K562 (cell line): ENCODE results near the gene FDX2. TPM values are rescaled to one million over a fixed set of nuclear protein-coding genes. Genes with fewer than 3 reads are reported as not detected.

Experiments used
- ARID2 ChIP-seq: fragments of 450-650 bp; IDR thresholded peaks from 2 replicates; pipeline ENCODE4 v1.6.1; 2017; ENCODE audit warnings: antibody characterized with exemption, mild to moderate bottlenecking
- BHLHE40 ChIP-seq: IDR thresholded peaks from 2 replicates; pipeline ENCODE4 v1.6.1; 2011; ENCODE audit warnings: low read length, improper control_type of control experiment
- BRF2 ChIP-seq: IDR thresholded peaks from 3 replicates; pipeline ENCODE4 v1.6.1; 2011; ENCODE audit warnings: borderline replicate concordance, mild to moderate bottlenecking; ENCODE audit not compliant: insufficient read length, insufficient read depth
- CREM ChIP-seq: IDR thresholded peaks from 2 replicates; pipeline ENCODE4 v1.6.1; 2014; ENCODE audit warnings: antibody characterized with exemption, low read depth
- CXXC5 ChIP-seq: fragments of 250-450 bp; sonication (Bioruptor Pico); IDR thresholded peaks from 2 replicates; pipeline ENCODE4 v1.8.0; 2022; ENCODE audit warnings: inconsistent platforms, mild to moderate bottlenecking, moderate library complexity
- ETS1 ChIP-seq: conservative IDR thresholded peaks from 2 replicates; pipeline ENCODE4 v1.6.1; 2011; ENCODE audit warnings: low read depth, mild to moderate bottlenecking, low read length; ENCODE audit not compliant: control insufficient read depth
- HMBOX1 ChIP-seq: sonication (generic); IDR thresholded peaks from 2 replicates; pipeline ENCODE4 v1.6.1; 2016
- LCOR ChIP-seq: sonication (generic); formaldehyde crosslinking; IDR thresholded peaks from 2 replicates; pipeline ENCODE4 v1.8.0; 2022; ENCODE audit warnings: mild to moderate bottlenecking, missing genetic modification reagents
- MAFG ChIP-seq: fragments of 450-650 bp; conservative IDR thresholded peaks from 2 replicates; pipeline ENCODE4 v1.6.1; 2016; ENCODE audit warnings: missing genetic modification characterization, missing compliant biosample characterization
- MXI1 ChIP-seq: IDR thresholded peaks from 2 replicates; pipeline ENCODE4 v1.6.1; 2011; ENCODE audit warnings: low read depth, mild to moderate bottlenecking, improper control_type of control experiment, low read length
- POLR2A ChIP-seq: fragments of 450-650 bp; conservative IDR thresholded peaks from 2 replicates; pipeline ENCODE4 v1.6.1; 2016
- PPARD ChIP-seq: fragments of 250-450 bp; sonication (Bioruptor Pico); IDR thresholded peaks from 2 replicates; pipeline ENCODE4 v1.8.0; 2022; ENCODE audit warnings: inconsistent platforms, mild to moderate bottlenecking, moderate library complexity
- RBBP5 ChIP-seq: fragments of 200-600 bp; sonication (generic); IDR thresholded peaks from 2 replicates; pipeline ENCODE4 v1.6.1; 2012; ENCODE audit warnings: borderline replicate concordance, mild to moderate bottlenecking, low read length, control low read depth, inconsistent platforms; ENCODE audit not compliant: insufficient read depth, poor library complexity, severe bottlenecking
- SRSF1 ChIP-seq: fragments of 200-400 bp; formaldehyde crosslinking; IDR thresholded peaks from 2 replicates; pipeline ENCODE4 v1.6.1; 2017; ENCODE audit warnings: mild to moderate bottlenecking, low read depth, low read length, moderate library complexity
- SRSF9 ChIP-seq: fragments of 200-400 bp; formaldehyde crosslinking; IDR thresholded peaks from 2 replicates; pipeline ENCODE4 v1.6.1; 2017; ENCODE audit warnings: low read depth, low read length, borderline replicate concordance
- TARDBP ChIP-seq: fragments of 450-650 bp; IDR thresholded peaks from 2 replicates; pipeline ENCODE4 v1.6.1; 2016
- ZBTB7A ChIP-seq: IDR thresholded peaks from 2 replicates; pipeline ENCODE4 v1.6.1; 2011; ENCODE audit warnings: low read depth, mild to moderate bottlenecking, low read length, moderate library complexity, borderline replicate concordance; ENCODE audit not compliant: control insufficient read depth
- ZNF197 ChIP-seq: fragments of 200-800 bp; sonication (Bioruptor generic); IDR thresholded peaks from 2 replicates; pipeline ENCODE4 v1.6.1; 2016; ENCODE audit warnings: low read depth, missing genetic modification characterization, missing compliant biosample characterization
- polyA plus RNA-seq, 8 experiments: library from polyadenylated mRNA; depleted of rRNA in 4 of 8; stranded (reverse) in 5 of 8; unstranded in 3 of 8; fragments of >200 nt; fragmentation: Nextera tagmentation in 2 of 8; fragmentation: Illumina TruSeq in 1 of 8; extraction: Ambion mirVana in 2 of 8; extraction: Trizol in 1 of 8; gene quantifications; 2 replicates each; pipeline versions ENCODE4 v1.2.1 to v1.2.3, GENCODE V29; 2011 to 2014; ENCODE audit warnings: inconsistent platforms in 1 of 8, missing spikeins in 1 of 8
- total RNA-seq, 7 experiments: library from RNA; depleted of rRNA in 6 of 7; stranded (reverse); fragments of >200 nt in 6 of 7; fragmentation: Illumina TruSeq in 2 of 7; extraction: Trizol in 2 of 7; gene quantifications; 2 replicates each; pipeline versions ENCODE4 v1.2.1 to v1.2.3, GENCODE V29; 2011 to 2021; ENCODE audit warnings: low replicate concordance in 1 of 7
- TF ChIP-seq, protein P1 (sequence below): sonication (generic); formaldehyde crosslinking; IDR thresholded peaks from 2 replicates; pipeline ENCODE4 v1.8.1; 2023; ENCODE audit warnings: mild to moderate bottlenecking, missing genetic modification reagents
- TF ChIP-seq, protein P2 (sequence below): fragments of 250-450 bp; sonication (Bioruptor Pico); IDR thresholded peaks from 2 replicates; pipeline ENCODE4 v1.4.0; 2020; ENCODE audit warnings: mild to moderate bottlenecking, moderate library complexity, borderline replicate concordance

FDX2 gene
- total and polyA plus RNA-seq, 9 of the 15 experiments (the other 6 are each of a cell fraction or from before 2014, with no cell fraction given) = 2.5 to 49.8 (median 29.7) TPM

DNA sequence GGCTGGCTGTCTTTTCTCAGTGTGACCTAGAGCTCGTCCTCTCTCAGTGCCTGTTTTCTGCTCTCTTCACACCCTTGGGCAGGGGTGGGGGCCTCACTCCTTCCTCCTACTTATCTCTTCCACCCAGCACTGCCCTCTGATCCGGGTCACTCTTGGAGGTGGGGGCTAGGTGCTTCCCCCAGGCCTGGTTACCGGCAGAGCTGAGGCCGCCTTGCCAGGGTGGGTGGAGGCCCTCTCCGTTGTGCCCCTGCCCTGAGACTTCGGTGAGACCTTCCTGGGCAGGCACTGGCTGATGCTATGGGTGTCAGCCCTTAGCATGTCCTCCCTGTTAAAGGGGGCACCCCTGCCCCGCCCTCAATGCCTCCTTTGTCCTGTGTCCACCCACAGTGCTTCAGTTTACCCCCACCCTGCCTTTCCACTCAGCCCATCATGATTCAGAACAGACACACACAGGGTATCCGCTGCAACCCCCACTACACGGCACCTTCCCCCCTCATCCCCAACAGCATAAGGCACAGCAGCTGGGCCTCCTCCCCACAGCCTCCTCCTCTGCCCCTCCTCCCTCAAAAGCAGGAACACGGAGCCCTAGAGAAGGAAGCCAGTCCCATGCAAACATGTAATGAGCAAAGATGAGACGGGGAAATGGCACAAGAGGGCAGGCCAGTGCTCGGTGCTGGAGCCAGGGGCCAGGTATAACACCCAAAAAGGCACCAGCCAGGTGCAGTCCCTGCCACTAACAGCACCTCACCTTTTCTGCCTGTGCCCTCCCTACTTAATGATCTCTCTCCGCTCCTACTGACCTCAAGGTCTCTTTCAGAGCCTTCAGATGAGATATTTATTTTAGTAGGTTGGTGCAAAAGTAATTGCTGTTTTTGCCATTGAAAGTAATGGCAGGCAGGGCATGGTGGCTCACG is 16.0 kb downstream of the FDX2 start (continued):
- TF ChIP-seq HMBOX1 = peak; percentile 69; the same call in 1 of the 2 replicates
- no peak for TF ChIP-seq LCOR (CRISPR knock-in tag)
- peak; percentile 70 for TF ChIP-seq POLR2A
- no peak for TF ChIP-seq SRSF1
- TF ChIP-seq CREM = peak; percentile 46
- no peak for TF ChIP-seq SRSF9
- TF ChIP-seq MAFG (tag) = no peak
- peak; percentile 61 for TF ChIP-seq BHLHE40
- no peak for TF ChIP-seq ETS1
- TF ChIP-seq ARID2 = no peak
- TF ChIP-seq ZBTB7A = peak; percentile 84
- 0 out of 2 replicates have a peak, but pooled peaks have one; percentile 1 for TF ChIP-seq MXI1
- no peak for TF ChIP-seq ZNF197 (CRISPR knock-in tag)
- TF ChIP-seq CXXC5 = peak; percentile 61
- TF ChIP-seq, protein P1, sequence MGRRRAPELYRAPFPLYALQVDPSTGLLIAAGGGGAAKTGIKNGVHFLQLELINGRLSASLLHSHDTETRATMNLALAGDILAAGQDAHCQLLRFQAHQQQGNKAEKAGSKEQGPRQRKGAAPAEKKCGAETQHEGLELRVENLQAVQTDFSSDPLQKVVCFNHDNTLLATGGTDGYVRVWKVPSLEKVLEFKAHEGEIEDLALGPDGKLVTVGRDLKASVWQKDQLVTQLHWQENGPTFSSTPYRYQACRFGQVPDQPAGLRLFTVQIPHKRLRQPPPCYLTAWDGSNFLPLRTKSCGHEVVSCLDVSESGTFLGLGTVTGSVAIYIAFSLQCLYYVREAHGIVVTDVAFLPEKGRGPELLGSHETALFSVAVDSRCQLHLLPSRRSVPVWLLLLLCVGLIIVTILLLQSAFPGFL (CRISPR knock-in tag) = no peak
- no peak for TF ChIP-seq BRF2
- no peak; the same call in 1 of the 2 replicates for TF ChIP-seq TARDBP
- TF ChIP-seq PPARD = no peak
- peak; percentile 83 for TF ChIP-seq RBBP5
- TF ChIP-seq, protein P2, sequence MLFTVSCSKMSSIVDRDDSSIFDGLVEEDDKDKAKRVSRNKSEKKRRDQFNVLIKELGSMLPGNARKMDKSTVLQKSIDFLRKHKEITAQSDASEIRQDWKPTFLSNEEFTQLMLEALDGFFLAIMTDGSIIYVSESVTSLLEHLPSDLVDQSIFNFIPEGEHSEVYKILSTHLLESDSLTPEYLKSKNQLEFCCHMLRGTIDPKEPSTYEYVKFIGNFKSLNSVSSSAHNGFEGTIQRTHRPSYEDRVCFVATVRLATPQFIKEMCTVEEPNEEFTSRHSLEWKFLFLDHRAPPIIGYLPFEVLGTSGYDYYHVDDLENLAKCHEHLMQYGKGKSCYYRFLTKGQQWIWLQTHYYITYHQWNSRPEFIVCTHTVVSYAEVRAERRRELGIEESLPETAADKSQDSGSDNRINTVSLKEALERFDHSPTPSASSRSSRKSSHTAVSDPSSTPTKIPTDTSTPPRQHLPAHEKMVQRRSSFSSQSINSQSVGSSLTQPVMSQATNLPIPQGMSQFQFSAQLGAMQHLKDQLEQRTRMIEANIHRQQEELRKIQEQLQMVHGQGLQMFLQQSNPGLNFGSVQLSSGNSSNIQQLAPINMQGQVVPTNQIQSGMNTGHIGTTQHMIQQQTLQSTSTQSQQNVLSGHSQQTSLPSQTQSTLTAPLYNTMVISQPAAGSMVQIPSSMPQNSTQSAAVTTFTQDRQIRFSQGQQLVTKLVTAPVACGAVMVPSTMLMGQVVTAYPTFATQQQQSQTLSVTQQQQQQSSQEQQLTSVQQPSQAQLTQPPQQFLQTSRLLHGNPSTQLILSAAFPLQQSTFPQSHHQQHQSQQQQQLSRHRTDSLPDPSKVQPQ = no peak
